Kidney glomerular epithelial cell (primary cell): ENCODE results near the gene AKAP14.
A peak's percentile ranks its signal among the peaks of the same experiment; 100 is the strongest.
"Not testable (repeated sequence)": the region's sequence is repeated elsewhere in the genome, so short reads cannot be mapped to it uniquely, and the experiment has no call there.

Source experiments
- DNase-seq: peaks from one replicate; lab custom pipeline; 2025; lab: John Stamatoyannopoulos, UW

Gene AKAP14

DNA sequence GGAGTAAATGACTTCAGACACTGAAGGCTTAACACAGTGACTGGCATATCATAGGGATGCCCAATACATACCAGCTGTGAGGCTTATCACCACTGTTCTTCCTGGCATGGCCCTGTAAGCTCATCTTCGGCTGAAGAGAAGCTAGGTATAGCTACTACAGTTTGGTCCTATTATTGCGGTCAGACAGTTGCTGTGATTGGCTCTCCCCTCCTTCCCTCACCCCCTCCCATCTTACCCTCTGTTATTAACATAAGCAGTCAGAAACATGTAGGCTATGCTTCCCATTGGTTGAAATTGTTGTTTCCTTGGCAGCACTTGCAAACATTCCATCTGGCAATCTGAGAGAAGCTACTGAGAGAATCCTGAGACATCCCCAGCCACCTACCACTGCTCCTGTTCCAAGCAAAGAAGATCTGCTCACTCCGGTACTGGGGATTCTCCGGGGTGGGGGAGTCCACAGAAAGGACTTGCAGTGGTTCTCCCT, at the start of gene AKAP14:
Gene AKAP14, plus strand, starts transcription at position 51 of the 484 bp plus-strand sequence. CDS start 7,331 bp downstream, outside the sequence.
- DNase-seq, result no peak

- DNase-seq, result peak; percentile 87
Observed at GRCh38 chrX:119852382-119853353, 43.0 kb upstream of the AKAP14 start, which contains the start of gene UPF3B. Gene UPF3B (minus strand): TSS chrX:119852963. CDS start chrX:119852928, 35 bp downstream.

GRCh38 chrX:119853444-119853843, 42.2 kb upstream of the AKAP14 start:
- no peak for DNase-seq

DNA sequence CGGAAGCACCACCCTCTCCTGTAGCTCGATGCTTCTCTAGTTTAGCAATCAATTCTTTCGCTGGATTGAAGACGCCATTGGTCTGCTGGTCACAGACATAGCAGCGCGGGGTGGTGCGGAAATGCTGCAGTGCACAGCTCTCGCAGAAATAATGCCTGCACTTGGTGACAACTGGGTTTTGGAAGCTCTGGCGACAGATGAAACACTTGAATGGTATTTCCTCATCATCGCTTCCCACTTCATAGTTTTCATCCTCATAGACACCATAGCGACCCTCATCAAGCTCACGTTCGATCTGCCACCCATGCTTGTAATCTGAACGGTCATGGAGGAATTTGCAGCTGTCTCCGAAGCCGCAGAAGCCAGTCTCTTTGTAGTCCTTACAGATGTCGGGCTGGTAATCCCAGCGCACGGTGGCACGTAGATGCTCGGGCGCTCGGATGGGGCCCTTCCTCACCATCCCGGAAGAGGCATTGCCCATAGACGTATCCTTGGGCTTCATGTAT, 25.0 kb upstream of the AKAP14 start:
- DNase-seq, result no peak

- DNase-seq, result no peak
Observed at GRCh38 chrX:119871245-119871598, 24.5 kb upstream of the AKAP14 start.

- DNase-seq, result peak; percentile 22
Observed at GRCh38 chrX:119871599-119872395, 23.9 kb upstream of the AKAP14 start, which contains the start of the genes NDUFA1 and RNF113A. Gene NDUFA1 (plus strand): TSS chrX:119871832. CDS start chrX:119871912, 80 bp downstream. Gene RNF113A (minus strand): TSS chrX:119871733. CDS start chrX:119871613, 120 bp downstream.

- DNase-seq, result no peak
Observed at GRCh38 chrX:119878740-119879139, 17.0 kb upstream of the AKAP14 start.

- no peak for DNase-seq
Observed at GRCh38 chrX:119880076-119880475, 15.6 kb upstream of the AKAP14 start.

- DNase-seq, result peak; percentile 46
Observed at GRCh38 chrX:119880552-119881437, 14.9 kb upstream of the AKAP14 start.

- no peak for DNase-seq
Observed at GRCh38 chrX:119885554-119886428, 9.9 kb upstream of the AKAP14 start.

GRCh38 chrX:119887721-119888425, 7.8 kb upstream of the AKAP14 start:
- peak; percentile 12 for DNase-seq

- not testable (repeated sequence) for DNase-seq
Observed at GRCh38 chrX:119890626-119891025, 5.1 kb upstream of the AKAP14 start.

DNA sequence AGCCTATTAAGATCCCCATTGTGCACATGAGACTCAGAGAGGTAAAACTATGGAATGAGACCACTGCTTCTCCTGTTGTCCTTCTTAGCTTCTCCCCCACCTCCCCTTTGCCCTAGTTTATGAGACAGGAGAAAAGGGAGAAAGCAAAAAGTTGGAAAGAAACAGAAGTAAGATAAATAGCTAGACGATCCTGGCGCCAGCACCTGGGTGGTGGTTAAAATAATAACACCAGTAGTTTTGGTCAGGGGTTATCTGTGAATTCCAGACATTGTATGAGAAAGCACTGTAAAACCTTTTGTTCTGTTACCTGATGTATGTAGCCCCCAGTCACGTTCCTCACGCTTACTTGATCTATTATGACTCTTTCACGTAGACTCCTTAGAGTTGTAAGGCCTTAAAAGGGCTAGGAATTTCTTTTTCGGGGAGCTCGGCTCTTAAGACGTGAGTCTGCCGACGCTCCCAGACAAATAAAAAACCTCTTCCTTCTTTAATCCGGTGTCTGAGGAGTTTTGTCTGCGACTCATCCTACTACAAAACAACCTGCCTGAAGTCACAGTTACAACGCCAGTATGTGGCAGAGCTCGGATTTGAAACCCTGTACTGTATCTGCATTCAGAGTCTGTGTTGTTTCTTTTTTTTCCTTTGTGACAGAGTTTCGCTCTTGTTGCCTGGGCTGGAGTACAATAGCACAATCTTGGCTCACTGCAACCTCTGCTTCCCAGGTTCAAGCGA, 3.6 kb upstream of the AKAP14 start:
- DNase-seq, result not testable (repeated sequence)

GRCh38 chrX:119899125-119899524, 3.4 kb downstream of the AKAP14 start:
- no peak for DNase-seq

DNA sequence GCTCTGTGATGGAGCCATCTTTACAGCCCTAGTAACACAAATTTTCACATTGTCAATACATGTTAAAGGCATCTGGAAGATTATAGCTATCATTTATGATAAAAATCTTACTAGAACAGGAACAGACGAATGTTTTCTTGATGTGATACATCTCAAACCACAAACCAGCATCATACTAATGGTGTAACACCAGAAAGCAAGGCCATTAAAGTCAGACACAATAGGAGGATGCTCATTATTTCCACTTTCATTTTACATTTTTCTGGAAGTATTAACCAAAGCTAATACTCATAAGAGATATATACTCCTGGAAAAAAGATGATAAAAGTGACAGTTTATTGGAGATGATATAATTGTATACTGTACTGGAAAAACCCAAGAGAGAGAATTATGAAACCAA, 5.3 kb downstream of the AKAP14 start:
- no peak for DNase-seq

- no peak for DNase-seq
Observed at GRCh38 chrX:119916310-119916709, 20.6 kb downstream of the AKAP14 start.

DNA sequence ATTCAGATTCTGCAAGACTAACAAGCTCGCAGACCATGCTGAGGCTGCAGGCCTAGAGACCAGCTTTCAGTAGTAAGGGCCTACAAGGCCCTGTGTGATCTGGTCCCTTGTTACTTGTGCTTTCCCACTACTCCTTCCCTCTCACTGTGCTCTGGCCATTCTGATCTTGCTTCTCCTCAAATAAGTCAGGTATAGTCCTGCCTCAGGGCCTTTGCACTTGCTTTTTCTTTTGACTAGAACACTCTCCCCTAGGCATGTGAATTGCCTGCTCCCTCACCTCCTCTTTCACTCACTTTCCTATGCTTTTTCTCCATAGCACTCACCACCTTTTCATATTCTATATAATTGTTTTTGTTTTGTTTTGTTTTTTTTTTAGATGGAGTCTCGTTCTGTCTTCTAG, 22.2 kb downstream of the AKAP14 start:
- DNase-seq, result no peak

DNA sequence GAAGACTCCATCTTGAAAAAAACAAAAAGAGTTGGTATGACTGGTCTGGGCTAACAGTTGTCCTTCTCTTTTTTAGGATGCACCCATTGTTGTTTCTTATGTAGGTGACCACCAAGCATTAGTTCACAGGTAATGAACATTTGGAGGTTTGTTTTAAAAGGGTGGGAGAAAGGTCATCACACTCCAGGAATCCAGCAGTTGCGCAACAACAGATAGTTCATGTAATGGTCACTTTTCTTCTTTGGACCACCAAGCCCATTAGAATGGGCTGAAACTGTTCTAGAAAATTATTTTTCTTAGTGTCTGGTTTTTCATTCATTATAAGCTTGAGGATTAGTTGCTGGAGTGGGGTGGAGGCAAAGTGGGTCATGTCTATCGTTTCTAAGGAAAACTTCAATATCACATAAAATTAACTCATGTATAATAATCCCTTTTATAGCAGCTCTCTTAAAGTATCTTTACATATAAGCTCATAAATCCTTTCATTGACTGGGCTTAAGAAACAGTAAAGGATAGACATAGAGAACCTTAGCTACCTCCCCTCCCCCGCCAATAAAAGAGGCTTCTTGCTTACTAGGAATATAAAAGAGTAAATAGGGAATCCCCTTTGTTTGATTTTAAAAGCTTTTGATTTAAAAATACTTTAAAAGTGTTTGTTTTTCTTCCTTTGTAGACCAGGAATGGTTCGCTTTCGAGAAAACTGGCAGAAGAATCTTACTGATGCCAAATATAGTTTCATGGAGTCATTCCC, 24.3 kb downstream of the AKAP14 start:
- no peak for DNase-seq
